ENCODE data around the gene ITGA2B. TPM values are rescaled to one million over a fixed set of nuclear protein-coding genes. Genes with fewer than 3 reads are reported as not detected.

Gene ITGA2B
- total RNA-seq, 3 donors from 2014 or later (not counting 1 experiment from before 2014, with no cell fraction given) = 8.8 to 32.9 (median 32.6) TPM

DNA sequence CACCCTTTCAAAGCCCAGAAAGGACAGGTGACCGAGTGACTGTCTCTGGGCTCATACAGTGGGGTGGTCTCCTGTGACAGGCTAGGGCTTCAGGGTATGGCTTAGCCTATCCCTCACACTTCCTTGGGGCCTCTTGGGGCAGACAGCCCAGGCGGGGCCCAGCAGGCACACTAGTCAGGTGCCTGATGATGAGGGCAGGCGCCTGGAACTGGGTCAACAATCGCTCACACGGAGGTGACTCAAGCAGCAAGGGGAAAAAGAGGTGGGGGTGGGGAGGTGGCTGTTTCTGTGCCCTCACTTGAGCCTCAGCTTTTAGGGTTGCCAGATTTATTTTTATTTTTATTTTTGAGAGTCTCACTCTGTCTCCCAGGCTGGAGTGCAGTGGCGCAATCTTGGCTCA is 50.7 kb downstream of the ITGA2B start:
- no peaks in the 10 kb centered on the region for H3K9me3 ChIP-seq (ENCODE audit: control insufficient read depth, insufficient read depth, low read length)

DNA sequence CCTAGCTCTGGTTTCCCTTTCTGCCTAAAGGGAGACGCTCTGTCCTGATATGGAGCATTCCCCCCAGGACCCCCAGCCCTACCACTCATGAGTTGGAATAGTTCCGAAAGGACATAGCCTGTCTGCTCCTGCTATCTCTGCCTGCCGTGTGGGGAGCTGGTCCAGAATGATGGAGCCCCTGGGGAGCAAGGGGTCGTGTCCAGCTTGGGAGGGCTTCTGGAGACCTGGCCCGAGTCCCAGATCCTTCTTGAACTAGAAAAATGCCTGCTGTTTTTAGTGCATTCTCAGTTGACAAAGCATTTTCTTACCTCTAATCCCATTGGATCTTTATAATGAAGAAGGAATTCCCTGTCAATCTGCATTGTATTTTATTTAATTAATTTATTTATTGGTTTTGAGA is 53.5 kb downstream of the ITGA2B start:
- H3K27ac Mint-ChIP-seq = no peak overlapping the region
- WGBS (ENCODE audit: insufficient coverage) = 71% methylated on average over 5 of the region's 5 CpGs
- intact Hi-C loops (cut with micrococcal nuclease) = no loop called here

More for the DNA sequence above, 50.7 kb downstream of the ITGA2B start:
- no peak overlapping the region for H3K4me3 ChIP-seq (ENCODE audit: low read length)
- DNase-seq (no peak), ATAC-seq (peak in 1 of 3 donors; percentile 46)
- Mint-ChIP-seq H3K36me3 (no peaks in the 10 kb centered on the region), H3K27me3 (ENCODE audit: low read depth in 2 of 2) (peaks cover 14 to 20% of the 10 kb centered on the region in 2 donors), H3K9me3 (no peaks in the 10 kb centered on the region), H3K4me1 (no peaks in the 10 kb centered on the region), H3K27ac (no peak overlapping the region), H3K4me3 (no peak overlapping the region)
- H3K36me3 ChIP-seq (ENCODE audit: control insufficient read depth, insufficient read depth, low read length) = no peaks in the 10 kb centered on the region
- no peaks in the 10 kb centered on the region for H3K27me3 ChIP-seq (ENCODE audit: control insufficient read depth, insufficient read depth, low read length)
- no peak overlapping the region for H3K27ac ChIP-seq (ENCODE audit: low read length)
- TF ChIP-seq, protein P1, sequence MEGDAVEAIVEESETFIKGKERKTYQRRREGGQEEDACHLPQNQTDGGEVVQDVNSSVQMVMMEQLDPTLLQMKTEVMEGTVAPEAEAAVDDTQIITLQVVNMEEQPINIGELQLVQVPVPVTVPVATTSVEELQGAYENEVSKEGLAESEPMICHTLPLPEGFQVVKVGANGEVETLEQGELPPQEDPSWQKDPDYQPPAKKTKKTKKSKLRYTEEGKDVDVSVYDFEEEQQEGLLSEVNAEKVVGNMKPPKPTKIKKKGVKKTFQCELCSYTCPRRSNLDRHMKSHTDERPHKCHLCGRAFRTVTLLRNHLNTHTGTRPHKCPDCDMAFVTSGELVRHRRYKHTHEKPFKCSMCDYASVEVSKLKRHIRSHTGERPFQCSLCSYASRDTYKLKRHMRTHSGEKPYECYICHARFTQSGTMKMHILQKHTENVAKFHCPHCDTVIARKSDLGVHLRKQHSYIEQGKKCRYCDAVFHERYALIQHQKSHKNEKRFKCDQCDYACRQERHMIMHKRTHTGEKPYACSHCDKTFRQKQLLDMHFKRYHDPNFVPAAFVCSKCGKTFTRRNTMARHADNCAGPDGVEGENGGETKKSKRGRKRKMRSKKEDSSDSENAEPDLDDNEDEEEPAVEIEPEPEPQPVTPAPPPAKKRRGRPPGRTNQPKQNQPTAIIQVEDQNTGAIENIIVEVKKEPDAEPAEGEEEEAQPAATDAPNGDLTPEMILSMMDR (IDR thresholded peaks at IDR 0.05) = no peak
- intact Hi-C loops (cut with micrococcal nuclease) = no loop called here
- H3K4me1 ChIP-seq (ENCODE audit: control insufficient read depth, insufficient read depth, low read length) = peaks cover 3% of the 10 kb centered on the region
- WGBS (ENCODE audit: insufficient coverage) = 49% methylated on average over 6 of the region's 6 CpGs

DNA sequence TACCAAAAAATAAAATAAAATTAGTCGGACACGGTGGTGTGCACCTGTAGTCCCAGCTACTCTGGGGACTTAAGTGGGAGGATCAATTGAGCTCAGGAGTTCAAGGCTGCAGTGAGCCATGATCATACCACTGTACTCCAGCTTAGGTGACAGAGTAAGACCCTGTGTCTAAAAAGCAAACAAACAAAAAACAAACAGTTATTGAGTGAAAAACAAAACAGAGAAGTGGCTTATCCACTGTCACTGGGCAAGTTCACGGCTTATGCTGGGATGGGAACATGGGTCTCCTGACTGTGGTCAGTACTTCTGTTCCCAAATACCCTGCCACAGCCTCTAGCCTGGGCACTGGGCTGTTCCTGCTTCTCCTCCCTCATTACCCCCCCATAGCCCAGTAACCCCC is 53.9 kb downstream of the ITGA2B start:
- Histone ChIP-seq H3K27me3 (ENCODE audit: control insufficient read depth, insufficient read depth, low read length) (no peaks in the 10 kb centered on the region), H3K4me1 (ENCODE audit: control insufficient read depth, insufficient read depth, low read length) (peaks cover 9% of the 10 kb centered on the region), H3K4me3 (ENCODE audit: low read length) (no peak overlapping the region), H3K27ac (ENCODE audit: low read length) (no peak overlapping the region), H3K36me3 (ENCODE audit: control insufficient read depth, insufficient read depth, low read length) (no peaks in the 10 kb centered on the region), H3K9me3 (ENCODE audit: control insufficient read depth, insufficient read depth, low read length) (no peaks in the 10 kb centered on the region)
- no peak overlapping the region for H3K27ac Mint-ChIP-seq
- intact Hi-C loops (cut with micrococcal nuclease) = no loop called here
- H3K27me3 Mint-ChIP-seq (ENCODE audit: low read depth in 2 of 2) = no peaks in the 10 kb centered on the region
- TF ChIP-seq, protein P1 (IDR thresholded peaks at IDR 0.05) = no peak
- ATAC-seq = no peak
- H3K4me3 Mint-ChIP-seq = no peak overlapping the region
- no peaks in the 10 kb centered on the region for H3K9me3 Mint-ChIP-seq
- no peaks in the 10 kb centered on the region for H3K36me3 Mint-ChIP-seq
- H3K4me1 Mint-ChIP-seq = peaks cover 5 to 6% of the 10 kb centered on the region in 2 donors
- 76% methylated on average over 3 of the region's 3 CpGs for WGBS (ENCODE audit: insufficient coverage)
- DNase-seq = no peak

More for the DNA sequence above, 53.5 kb downstream of the ITGA2B start:
- Mint-ChIP-seq H3K4me3 (no peak overlapping the region), H3K9me3 (no peaks in the 10 kb centered on the region), H3K4me1 (peaks cover 5 to 6% of the 10 kb centered on the region in 2 donors), H3K36me3 (no peaks in the 10 kb centered on the region), H3K27me3 (ENCODE audit: low read depth in 2 of 2) (peaks cover 0 to under 1% of the 10 kb centered on the region in 2 donors)
- no peaks in the 10 kb centered on the region for H3K36me3 ChIP-seq (ENCODE audit: control insufficient read depth, insufficient read depth, low read length)
- H3K4me3 ChIP-seq (ENCODE audit: low read length) = no peak overlapping the region
- H3K9me3 ChIP-seq (ENCODE audit: control insufficient read depth, insufficient read depth, low read length) = no peaks in the 10 kb centered on the region
- TF ChIP-seq, protein P1 (IDR thresholded peaks at IDR 0.05) = no peak
- peaks cover 7% of the 10 kb centered on the region for H3K4me1 ChIP-seq (ENCODE audit: control insufficient read depth, insufficient read depth, low read length)
- ATAC-seq (no peak), DNase-seq (no peak)
- H3K27me3 ChIP-seq (ENCODE audit: control insufficient read depth, insufficient read depth, low read length) = no peaks in the 10 kb centered on the region
- no peak overlapping the region for H3K27ac ChIP-seq (ENCODE audit: low read length)

DNA sequence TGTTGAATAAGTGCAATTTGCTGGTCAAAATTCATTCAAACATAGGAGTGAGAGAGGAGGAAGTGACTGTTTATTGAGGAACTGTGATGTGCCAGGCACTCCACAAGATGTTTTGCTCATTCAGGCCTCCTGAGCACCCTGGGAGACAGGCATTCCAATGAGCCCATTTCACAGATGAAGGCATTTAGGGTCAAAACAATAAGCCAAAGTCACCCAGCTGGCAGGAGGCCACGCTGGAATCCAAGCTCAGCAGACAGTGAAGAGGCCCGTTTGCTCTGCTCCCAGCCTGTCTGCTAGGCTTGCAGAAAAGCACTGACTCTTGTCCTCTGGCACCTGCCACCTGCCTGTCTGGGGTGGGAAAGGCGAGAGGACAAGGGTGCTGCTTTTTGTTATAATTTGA is 54.7 kb downstream of the ITGA2B start:
- Mint-ChIP-seq H3K27ac (no peak overlapping the region), H3K27me3 (ENCODE audit: low read depth in 2 of 2) (no peaks in the 10 kb centered on the region), H3K9me3 (no peaks in the 10 kb centered on the region), H3K4me3 (no peak overlapping the region), H3K36me3 (no peaks in the 10 kb centered on the region), H3K4me1 (peaks cover 5 to 6% of the 10 kb centered on the region in 2 donors)
- H3K27me3 ChIP-seq (ENCODE audit: control insufficient read depth, insufficient read depth, low read length) = no peaks in the 10 kb centered on the region
- no peak overlapping the region for H3K4me3 ChIP-seq (ENCODE audit: low read length)
- H3K9me3 ChIP-seq (ENCODE audit: control insufficient read depth, insufficient read depth, low read length) = no peaks in the 10 kb centered on the region
- intact Hi-C loops (cut with micrococcal nuclease) = no loop called here
- ATAC-seq = no peak
- no peak for DNase-seq
- H3K27ac ChIP-seq (ENCODE audit: low read length) = no peak overlapping the region
- H3K36me3 ChIP-seq (ENCODE audit: control insufficient read depth, insufficient read depth, low read length) = no peaks in the 10 kb centered on the region
- H3K4me1 ChIP-seq (ENCODE audit: control insufficient read depth, insufficient read depth, low read length) = peaks cover 9% of the 10 kb centered on the region
- 65% methylated on average over 3 of the region's 3 CpGs for WGBS (ENCODE audit: insufficient coverage)
- TF ChIP-seq, protein P1 (IDR thresholded peaks at IDR 0.05) = no peak

Data from natural killer cell (primary cell).